PC-9 (cell line): ENCODE measurements around the gene GPD1L.

Source experiments
- EZH2 ChIP-seq: fragments of 200-600 bp; sonication (generic); IDR thresholded peaks from 2 replicates; pipeline ENCODE4 v1.8.0; 2017; ENCODE audit warnings: antibody characterized with exemption, low read depth
- TF ChIP-seq, protein P1 (sequence below): fragments of 200-600 bp; sonication (generic); conservative IDR thresholded peaks from 2 replicates; pipeline ENCODE4 v1.6.1; 2017; ENCODE audit warnings: mixed run types, antibody characterized with exemption, mild to moderate bottlenecking, moderate library complexity

DNA sequence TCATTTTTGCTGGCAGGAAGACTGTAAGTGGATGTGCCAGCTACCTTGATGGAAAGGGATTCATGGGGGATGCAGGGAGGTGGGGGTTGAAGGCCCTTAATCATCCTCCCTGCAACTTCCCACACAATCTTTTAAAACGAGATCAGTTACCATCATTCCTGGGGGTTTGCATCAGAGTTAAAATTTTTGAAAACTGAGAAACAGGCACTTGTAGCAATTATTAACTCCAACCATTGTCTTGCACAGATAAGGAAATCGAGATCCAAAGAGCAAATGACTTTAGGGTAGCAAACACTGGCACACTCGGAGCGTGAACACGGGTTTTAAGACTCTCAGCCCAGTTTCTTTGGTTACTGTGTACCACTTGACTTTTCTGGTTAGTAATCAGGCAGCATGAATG lies 41.9 kb downstream of the GPD1L start:
- TF ChIP-seq, protein P1, sequence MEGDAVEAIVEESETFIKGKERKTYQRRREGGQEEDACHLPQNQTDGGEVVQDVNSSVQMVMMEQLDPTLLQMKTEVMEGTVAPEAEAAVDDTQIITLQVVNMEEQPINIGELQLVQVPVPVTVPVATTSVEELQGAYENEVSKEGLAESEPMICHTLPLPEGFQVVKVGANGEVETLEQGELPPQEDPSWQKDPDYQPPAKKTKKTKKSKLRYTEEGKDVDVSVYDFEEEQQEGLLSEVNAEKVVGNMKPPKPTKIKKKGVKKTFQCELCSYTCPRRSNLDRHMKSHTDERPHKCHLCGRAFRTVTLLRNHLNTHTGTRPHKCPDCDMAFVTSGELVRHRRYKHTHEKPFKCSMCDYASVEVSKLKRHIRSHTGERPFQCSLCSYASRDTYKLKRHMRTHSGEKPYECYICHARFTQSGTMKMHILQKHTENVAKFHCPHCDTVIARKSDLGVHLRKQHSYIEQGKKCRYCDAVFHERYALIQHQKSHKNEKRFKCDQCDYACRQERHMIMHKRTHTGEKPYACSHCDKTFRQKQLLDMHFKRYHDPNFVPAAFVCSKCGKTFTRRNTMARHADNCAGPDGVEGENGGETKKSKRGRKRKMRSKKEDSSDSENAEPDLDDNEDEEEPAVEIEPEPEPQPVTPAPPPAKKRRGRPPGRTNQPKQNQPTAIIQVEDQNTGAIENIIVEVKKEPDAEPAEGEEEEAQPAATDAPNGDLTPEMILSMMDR: no peak
- no peak for TF ChIP-seq EZH2
